ENCODE results near the gene TLE3.

GRCh38 chr15:70012895-70013294 is 84.8 kb downstream of the TLE3 start:
- TF ChIP-seq POLR2A (IDR thresholded peaks at IDR 0.05; ENCODE audit: low read length) (no peak), GATA1 (IDR thresholded peaks at IDR 0.05; ENCODE audit: low read depth, low read length) (no peak)
